ENCODE data around the gene LARGE2. TPM values are rescaled to one million over a fixed set of nuclear protein-coding genes. Genes with fewer than 3 reads are reported as not detected.

Gene LARGE2
- under 1 TPM in 1 of 3 donors, not detected in 2; 0.96 TPM for polyA plus RNA-seq

- H3K36me3 Mint-ChIP-seq: peaks cover 0 to 4% (median 0%) of the 10 kb centered on the region in 3 donors
- no peak within 1 kb of the TSS for H3K27ac Mint-ChIP-seq
- H3K9me3 Mint-ChIP-seq: no peaks in the 10 kb centered on the region
- H3K4me1 Mint-ChIP-seq: peaks cover 33 to 44% of the 10 kb centered on the region in 2 donors
- peak within 1 kb of the TSS; percentile 70 to 85 (median 74) for H3K4me3 Mint-ChIP-seq
- H3K27me3 Mint-ChIP-seq (ENCODE audit: low read depth in 3 of 3): peaks cover 4 to 19% (median 15%) of the 10 kb centered on the region in 3 donors
- peak in 1 of 3 donors; percentile 24 for DNase-seq
Measured at GRCh38 chr11:45922425-45923082, at the start of gene LARGE2. TSS of gene LARGE2 (plus strand) at chr11:45922656. CDS start at chr11:45922883, 227 bp downstream.

GRCh38 chr11:45876401-45876800, 46.1 kb upstream of the LARGE2 start:
- H3K36me3 Mint-ChIP-seq: peaks cover 38 to 55% (median 44%) of the 10 kb centered on the region in 3 donors
- no peak overlapping the region for H3K27ac Mint-ChIP-seq
- H3K4me1 Mint-ChIP-seq: no peaks in the 10 kb centered on the region
- H3K9me3 Mint-ChIP-seq: no peaks in the 10 kb centered on the region
- H3K27me3 Mint-ChIP-seq (ENCODE audit: low read depth in 3 of 3): peaks cover 0 to 2% (median 2%) of the 10 kb centered on the region in 3 donors
- no peak overlapping the region for H3K4me3 Mint-ChIP-seq
- DNase-seq: no peak

GRCh38 chr11:45877221-45877620, 45.2 kb upstream of the LARGE2 start:
- peaks cover 42 to 55% (median 48%) of the 10 kb centered on the region in 3 donors for H3K36me3 Mint-ChIP-seq
- no peak for DNase-seq

GRCh38 chr11:45877845-45878244, 44.6 kb upstream of the LARGE2 start:
- no peaks in the 10 kb centered on the region for H3K9me3 Mint-ChIP-seq
- no peak overlapping the region for H3K4me3 Mint-ChIP-seq
- no peak overlapping the region for H3K27ac Mint-ChIP-seq
- H3K4me1 Mint-ChIP-seq: no peaks in the 10 kb centered on the region
- H3K27me3 Mint-ChIP-seq (ENCODE audit: low read depth in 3 of 3): peaks cover 0 to 2% (median 2%) of the 10 kb centered on the region in 3 donors
- H3K36me3 Mint-ChIP-seq: peaks cover 46 to 53% (median 50%) of the 10 kb centered on the region in 3 donors
- DNase-seq: no peak

More at GRCh38 chr11:45877221-45877620, 45.2 kb upstream of the LARGE2 start:
- Mint-ChIP-seq H3K9me3 (no peaks in the 10 kb centered on the region), H3K27ac (no peak overlapping the region), H3K27me3 (ENCODE audit: low read depth in 3 of 3) (peaks cover 0 to 2% (median 2%) of the 10 kb centered on the region in 3 donors), H3K4me1 (no peaks in the 10 kb centered on the region), H3K4me3 (no peak overlapping the region)

- Mint-ChIP-seq H3K4me3 (no peak overlapping the region), H3K27ac (peak overlapping the region in 1 of 6 donors; percentile 45)
Measured at GRCh38 chr11:45879803-45880686, 42.4 kb upstream of the LARGE2 start.

GRCh38 chr11:45880772-45881570, 41.5 kb upstream of the LARGE2 start:
- Mint-ChIP-seq H3K27ac (no peak overlapping the region), H3K9me3 (no peaks in the 10 kb centered on the region), H3K36me3 (peaks cover 36 to 44% (median 39%) of the 10 kb centered on the region in 3 donors), H3K4me1 (peaks cover 9 to 13% of the 10 kb centered on the region in 2 donors), H3K27me3 (ENCODE audit: low read depth in 3 of 3) (peaks cover 0 to 11% (median 8%) of the 10 kb centered on the region in 3 donors), H3K4me3 (no peak overlapping the region)
- DNase-seq: no peak

More at GRCh38 chr11:45879803-45880686, 42.4 kb upstream of the LARGE2 start:
- Mint-ChIP-seq H3K27me3 (ENCODE audit: low read depth in 3 of 3) (peaks cover 0 to 8% (median 7%) of the 10 kb centered on the region in 3 donors), H3K36me3 (peaks cover 39 to 46% (median 44%) of the 10 kb centered on the region in 3 donors), H3K4me1 (peaks cover 6 to 9% of the 10 kb centered on the region in 2 donors), H3K9me3 (no peaks in the 10 kb centered on the region)
- DNase-seq: no peak

GRCh38 chr11:45881708-45882368, 40.6 kb upstream of the LARGE2 start:
- H3K27ac Mint-ChIP-seq: no peak overlapping the region
- H3K27me3 Mint-ChIP-seq (ENCODE audit: low read depth in 3 of 3): peaks cover 0 to 11% (median 8%) of the 10 kb centered on the region in 3 donors

GRCh38 chr11:45884596-45885185, 37.8 kb upstream of the LARGE2 start:
- Mint-ChIP-seq H3K4me1 (peaks cover 9 to 13% of the 10 kb centered on the region in 2 donors), H3K27ac (peak overlapping the region in 1 of 6 donors; percentile 57), H3K36me3 (peaks cover 18 to 21% (median 21%) of the 10 kb centered on the region in 3 donors), H3K4me3 (peak overlapping the region; percentile 65 to 81 (median 74)), H3K9me3 (no peaks in the 10 kb centered on the region), H3K27me3 (ENCODE audit: low read depth in 3 of 3) (peaks cover 0 to 10% (median 9%) of the 10 kb centered on the region in 3 donors)
- no peak for DNase-seq

More at GRCh38 chr11:45881708-45882368, 40.6 kb upstream of the LARGE2 start:
- peaks cover 32 to 36% (median 35%) of the 10 kb centered on the region in 3 donors for H3K36me3 Mint-ChIP-seq
- H3K4me1 Mint-ChIP-seq: peaks cover 9 to 13% of the 10 kb centered on the region in 2 donors
- no peaks in the 10 kb centered on the region for H3K9me3 Mint-ChIP-seq
- no peak for DNase-seq
- H3K4me3 Mint-ChIP-seq: no peak overlapping the region

- Mint-ChIP-seq H3K9me3 (no peaks in the 10 kb centered on the region), H3K4me3 (peak within 1 kb of the TSS; percentile 65 to 81 (median 74)), H3K27me3 (ENCODE audit: low read depth in 3 of 3) (peaks cover 0 to 10% (median 9%) of the 10 kb centered on the region in 3 donors), H3K27ac (peak within 1 kb of the TSS in 1 of 6 donors; percentile 57), H3K4me1 (peaks cover 9 to 13% of the 10 kb centered on the region in 2 donors), H3K36me3 (peaks cover 11 to 14% (median 14%) of the 10 kb centered on the region in 3 donors)
- DNase-seq: peak; percentile 44 to 58 (median 54)
Measured at GRCh38 chr11:45885274-45885920, 37.1 kb upstream of the LARGE2 start, which contains the start of gene MAPK8IP1. TSS of gene MAPK8IP1 (plus strand) at chr11:45885651. CDS start at chr11:45885821, 170 bp downstream.

GRCh38 chr11:45885921-45886721, 36.3 kb upstream of the LARGE2 start:
- Mint-ChIP-seq H3K4me3 (peak overlapping the region in 3 of 5 donors; percentile 15 to 30 (median 26)), H3K27me3 (ENCODE audit: low read depth in 3 of 3) (peaks cover 0 to 12% (median 9%) of the 10 kb centered on the region in 3 donors), H3K36me3 (peaks cover 6 to 8% (median 8%) of the 10 kb centered on the region in 3 donors), H3K9me3 (no peaks in the 10 kb centered on the region), H3K4me1 (peaks cover 9 to 13% of the 10 kb centered on the region in 2 donors), H3K27ac (no peak overlapping the region)
- DNase-seq: no peak

GRCh38 chr11:45886816-45887520, 35.5 kb upstream of the LARGE2 start:
- H3K4me1 Mint-ChIP-seq: peaks cover 9 to 13% of the 10 kb centered on the region in 2 donors
- no peak overlapping the region for H3K27ac Mint-ChIP-seq
- peaks cover 0 to 12% (median 9%) of the 10 kb centered on the region in 3 donors for H3K27me3 Mint-ChIP-seq (ENCODE audit: low read depth in 3 of 3)
- H3K36me3 Mint-ChIP-seq: peaks cover 5 to 10% (median 8%) of the 10 kb centered on the region in 3 donors
- H3K9me3 Mint-ChIP-seq: no peaks in the 10 kb centered on the region
- no peak for DNase-seq
- H3K4me3 Mint-ChIP-seq: peak overlapping the region; percentile 15 to 48 (median 27)
